ENCODE data around the gene MPO. TPM values are rescaled to one million over a fixed set of nuclear protein-coding genes. Genes with fewer than 3 reads are reported as not detected.

The MPO gene
- total and polyA plus RNA-seq, 2 of the 8 experiments (the other 6 are each of a cell fraction or from before 2014, with no cell fraction given) = 0.06 to 0.74 TPM

GRCh38 chr17:58249270-58250133 lies 31.2 kb downstream of the MPO start (continued):
- no peak for TF ChIP-seq HDAC6 (IDR thresholded peaks at IDR 0.05; ENCODE audit: low read depth, low read length)
- TF ChIP-seq ASH2L (IDR thresholded peaks at IDR 0.05; ENCODE audit: low read length) = peak; percentile 67
- TF ChIP-seq MAX (IDR thresholded peaks at IDR 0.05) = peak; percentile 100
- no peak for TF ChIP-seq NRF1 (IDR thresholded peaks at IDR 0.05; ENCODE audit: low read depth, low read length)
- TF ChIP-seq RXRA (IDR thresholded peaks at IDR 0.05; ENCODE audit: insufficient read depth, low read depth, low read length) = no peak
- peak; percentile 85 to 88 (median 86) for TF ChIP-seq CTCF (IDR thresholded peaks at IDR 0.05; ENCODE audit: control extremely low read depth in 1 of 3, insufficient read depth in 1 of 3, low read depth in 1 of 3, low read length in 3 of 3)
- TF ChIP-seq KDM1A (IDR thresholded peaks at IDR 0.05; ENCODE audit: borderline replicate concordance, low read length) = peak; percentile 41; the same call in 1 of the 2 replicates
- peak in 1 of 2 experiments; percentile 42; a peak in 1 of 3 replicates for TF ChIP-seq EP300 (IDR thresholded peaks at IDR 0.05; ENCODE audit: borderline replicate concordance in 1 of 2, low read depth in 2 of 2, low read length in 2 of 2)
- peak; percentile 65 for TF ChIP-seq CREB1 (IDR thresholded peaks at IDR 0.05)
- peak; percentile 99 for TF ChIP-seq E2F6 (IDR thresholded peaks at IDR 0.05)
- TF ChIP-seq TEAD4 (IDR thresholded peaks at IDR 0.05; ENCODE audit: low read depth, low read length) = 0 out of 2 replicates have a peak, but pooled peaks have one; percentile 45
- TF ChIP-seq FOSL1 (IDR thresholded peaks at IDR 0.05; ENCODE audit: insufficient read depth, low read depth, low read length) = no peak
- TF ChIP-seq YY1 (IDR thresholded peaks at IDR 0.05; ENCODE audit: low read depth, low read length) = no peak
- no peak for TF ChIP-seq BACH1 (IDR thresholded peaks at IDR 0.05; ENCODE audit: low read length)
- 0 out of 2 replicates have a peak, but pooled peaks have one; percentile 47 for TF ChIP-seq EGR1 (IDR thresholded peaks at IDR 0.05; ENCODE audit: borderline replicate concordance, low read depth, low read length)
- TF ChIP-seq SUZ12 (IDR thresholded peaks at IDR 0.05; ENCODE audit: low read length) = peak; percentile 67; the same call in 1 of the 2 replicates
- no peak for TF ChIP-seq POLR2AphosphoS5 (IDR thresholded peaks at IDR 0.05; ENCODE audit: low read depth, low read length)
- no peak for TF ChIP-seq CHD1 (IDR thresholded peaks at IDR 0.05; ENCODE audit: low read depth, low read length)
